DND-41 (cell line): ENCODE results near the gene CIROP.

Experiments
- ATAC-seq: fragments of 200-7000 bp; cut with Tn5 transposase; 3 replicates; pipeline ENCODE4 v1.9.1; 2021; ENCODE audit warnings: low read depth; ENCODE audit not compliant: insufficient read depth
- DNase-seq: peaks from one replicate; pipeline ENCODE4 v3.0.0-alpha.2; 2020
- H2AFZ ChIP-seq: 2 replicates; pipeline ENCODE4 v1.6.0; 2012; ENCODE audit warnings: low read depth, low read length
- H3K27ac ChIP-seq: 2 replicates; pipeline ENCODE4 v1.5.1; 2012; ENCODE audit warnings: low read length, inconsistent platforms
- H3K27me3 ChIP-seq: fragments of 200-600 bp; sonication (generic); 2 replicates; pipeline ENCODE4 v1.6.0; 2012; ENCODE audit warnings: low read length, mild to moderate bottlenecking, inconsistent platforms; ENCODE audit not compliant: insufficient read depth, poor library complexity
- H3K36me3 ChIP-seq: 2 replicates; pipeline ENCODE4 v1.5.1; 2012; ENCODE audit warnings: low read length, inconsistent platforms; ENCODE audit not compliant: insufficient read depth
- H3K4me1 ChIP-seq: 2 replicates; pipeline ENCODE4 v1.5.1; 2012; ENCODE audit warnings: mild to moderate bottlenecking, low read length; ENCODE audit not compliant: insufficient read depth
- H3K4me2 ChIP-seq: 2 replicates; pipeline ENCODE4 v1.6.0; 2012; ENCODE audit warnings: mild to moderate bottlenecking, moderate library complexity, low read length, inconsistent platforms; ENCODE audit not compliant: insufficient read depth
- H3K4me3 ChIP-seq, 2 experiments: fragments of 200-600 bp in 1 of 2; shearing (Covaris generic) in 1 of 2; 2 replicates each; pipeline ENCODE4 v1.5.1; 2012 to 2016; ENCODE audit warnings: inconsistent platforms in 2 of 2, low read length in 2 of 2, mild to moderate bottlenecking in 2 of 2, low read depth in 1 of 2, moderate library complexity in 1 of 2
- H3K79me2 ChIP-seq: 2 replicates; pipeline ENCODE4 v1.6.0; 2012; ENCODE audit warnings: low read length, inconsistent platforms; ENCODE audit not compliant: insufficient read depth
- H3K9ac ChIP-seq: 2 replicates; pipeline ENCODE4 v1.6.0; 2012; ENCODE audit warnings: low read depth, mild to moderate bottlenecking, inconsistent platforms, low read length, moderate library complexity
- H3K9me3 ChIP-seq: 2 replicates; pipeline ENCODE4 v1.5.1; 2012; ENCODE audit warnings: low read length, moderate library complexity, mild to moderate bottlenecking, inconsistent platforms; ENCODE audit not compliant: insufficient read depth, severe bottlenecking
- H4K20me1 ChIP-seq: 2 replicates; pipeline ENCODE4 v1.6.0; 2012; ENCODE audit warnings: low read length; ENCODE audit not compliant: insufficient read depth
- EZH2 ChIP-seq: IDR thresholded peaks from 3 replicates; pipeline ENCODE4 v1.6.1; 2012; ENCODE audit warnings: borderline replicate concordance, low read depth, mild to moderate bottlenecking, moderate library complexity, low read length, inconsistent platforms; ENCODE audit not compliant: severe bottlenecking
- TF ChIP-seq, protein P1 (sequence below): IDR thresholded peaks from 2 replicates; pipeline ENCODE4 v1.5.1; 2012; ENCODE audit warnings: borderline replicate concordance, low read length, moderate library complexity, mild to moderate bottlenecking; ENCODE audit not compliant: poor library complexity, severe bottlenecking; ENCODE audit errors: extremely low read depth

Gene CIROP

DNA sequence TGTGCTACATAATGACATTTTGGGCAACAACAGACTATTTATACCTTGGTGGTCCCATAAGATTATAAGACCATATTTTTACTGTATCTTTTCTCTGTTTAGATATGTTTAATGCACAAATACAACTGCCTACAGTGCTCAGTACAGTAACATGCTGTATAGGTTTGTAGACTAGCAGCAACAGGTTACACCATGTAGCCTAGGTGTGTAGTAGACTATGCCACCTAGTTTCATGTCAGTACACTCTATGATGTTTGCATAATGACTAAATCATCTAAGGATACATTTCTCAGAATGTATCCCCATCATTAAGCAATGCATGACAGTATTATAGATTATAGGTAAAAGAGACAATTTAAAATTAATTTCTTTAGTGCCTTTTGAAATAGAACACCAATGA, 45.0 kb upstream of the CIROP start:
- DNase-seq (no peak), ATAC-seq (no peak)
- TF ChIP-seq, protein P1, sequence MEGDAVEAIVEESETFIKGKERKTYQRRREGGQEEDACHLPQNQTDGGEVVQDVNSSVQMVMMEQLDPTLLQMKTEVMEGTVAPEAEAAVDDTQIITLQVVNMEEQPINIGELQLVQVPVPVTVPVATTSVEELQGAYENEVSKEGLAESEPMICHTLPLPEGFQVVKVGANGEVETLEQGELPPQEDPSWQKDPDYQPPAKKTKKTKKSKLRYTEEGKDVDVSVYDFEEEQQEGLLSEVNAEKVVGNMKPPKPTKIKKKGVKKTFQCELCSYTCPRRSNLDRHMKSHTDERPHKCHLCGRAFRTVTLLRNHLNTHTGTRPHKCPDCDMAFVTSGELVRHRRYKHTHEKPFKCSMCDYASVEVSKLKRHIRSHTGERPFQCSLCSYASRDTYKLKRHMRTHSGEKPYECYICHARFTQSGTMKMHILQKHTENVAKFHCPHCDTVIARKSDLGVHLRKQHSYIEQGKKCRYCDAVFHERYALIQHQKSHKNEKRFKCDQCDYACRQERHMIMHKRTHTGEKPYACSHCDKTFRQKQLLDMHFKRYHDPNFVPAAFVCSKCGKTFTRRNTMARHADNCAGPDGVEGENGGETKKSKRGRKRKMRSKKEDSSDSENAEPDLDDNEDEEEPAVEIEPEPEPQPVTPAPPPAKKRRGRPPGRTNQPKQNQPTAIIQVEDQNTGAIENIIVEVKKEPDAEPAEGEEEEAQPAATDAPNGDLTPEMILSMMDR = no peak
- TF ChIP-seq EZH2 = no peak

DNA sequence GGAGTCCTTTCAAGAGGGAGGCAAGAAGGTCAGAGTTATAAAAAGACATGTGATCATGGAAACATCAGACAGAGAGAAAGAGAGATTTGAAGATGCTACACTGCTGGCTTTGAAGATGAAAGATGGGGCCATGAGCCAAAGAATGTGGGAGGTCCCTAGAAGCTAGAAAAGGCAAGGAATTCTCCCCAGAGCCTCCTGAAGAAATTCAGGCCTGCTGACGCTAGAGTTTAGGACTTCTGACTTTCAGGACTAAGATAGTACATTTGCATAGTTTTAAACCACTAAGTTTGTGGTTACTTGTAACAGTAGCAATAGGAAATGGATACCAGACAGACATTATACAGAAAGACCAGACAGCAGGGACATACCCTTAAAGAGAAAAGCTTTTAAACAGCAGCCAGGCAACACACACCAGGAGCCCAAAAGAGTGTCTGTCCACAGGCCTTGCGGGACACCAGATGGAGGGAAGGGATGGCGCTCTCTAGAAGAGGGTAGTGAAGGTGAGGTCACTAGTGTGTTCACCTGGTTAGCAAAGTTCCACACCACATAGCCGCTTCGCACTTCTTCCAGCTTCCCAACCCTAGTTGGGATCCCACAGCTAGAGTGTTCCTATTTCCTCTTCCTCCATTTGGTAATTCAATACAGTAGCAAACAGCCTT, 43.9 kb upstream of the CIROP start:
- no peak overlapping the region for H3K4me2 ChIP-seq
- no peaks in the 10 kb centered on the region for H3K9me3 ChIP-seq
- H3K79me2 ChIP-seq = no peaks in the 10 kb centered on the region
- no peaks in the 10 kb centered on the region for H3K36me3 ChIP-seq
- no peak overlapping the region for H3K9ac ChIP-seq
- no peak for DNase-seq
- no peak overlapping the region for H3K27ac ChIP-seq
- H3K27me3 ChIP-seq = peaks cover 24% of the 10 kb centered on the region
- H3K4me1 ChIP-seq = no peaks in the 10 kb centered on the region
- TF ChIP-seq EZH2 = no peak
- TF ChIP-seq, protein P1 = no peak
- no peak overlapping the region for H3K4me3 ChIP-seq
- ATAC-seq = no peak
- H2AFZ ChIP-seq = no peak overlapping the region
- H4K20me1 ChIP-seq = 0 out of 2 replicates have a peak, but pooled peaks cover 4% of the 10 kb centered on the region

More for the DNA sequence above, 45.0 kb upstream of the CIROP start:
- Histone ChIP-seq H3K4me2 (no peak overlapping the region), H3K9me3 (no peaks in the 10 kb centered on the region), H3K4me1 (peaks cover 6% of the 10 kb centered on the region; the same call in 1 of the 2 replicates), H3K36me3 (no peaks in the 10 kb centered on the region), H3K79me2 (no peaks in the 10 kb centered on the region), H3K4me3 (no peak overlapping the region), H3K27me3 (peaks cover 30% of the 10 kb centered on the region), H2AFZ (no peak overlapping the region), H3K27ac (no peak overlapping the region), H3K9ac (no peak overlapping the region), H4K20me1 (0 out of 2 replicates have a peak, but pooled peaks cover 10% of the 10 kb centered on the region)

DNA sequence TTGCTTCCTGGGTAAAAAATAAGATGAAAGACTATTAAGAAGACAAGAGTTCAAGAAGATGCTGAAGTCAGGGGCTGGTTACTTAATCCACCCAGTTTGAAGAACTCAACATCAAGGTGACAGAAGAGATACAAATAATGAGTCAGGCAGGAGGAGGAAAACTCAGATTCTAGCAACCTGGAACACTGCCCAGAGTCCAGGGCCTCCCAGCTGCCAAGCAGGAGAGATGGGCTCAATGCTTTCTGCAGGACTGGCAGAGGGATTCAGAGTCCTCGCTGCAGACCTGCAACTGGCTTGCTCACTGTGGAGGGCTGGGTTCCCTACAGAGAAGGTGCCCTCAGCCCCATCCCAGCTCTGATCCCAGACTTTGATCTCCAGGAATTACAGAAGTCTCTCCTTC, 42.9 kb upstream of the CIROP start:
- Histone ChIP-seq H3K4me1 (no peaks in the 10 kb centered on the region), H2AFZ (no peak overlapping the region), H3K9ac (no peak overlapping the region), H3K27me3 (peaks cover 30% of the 10 kb centered on the region), H3K79me2 (no peaks in the 10 kb centered on the region), H3K4me3 (no peak overlapping the region), H3K36me3 (no peaks in the 10 kb centered on the region), H3K9me3 (no peaks in the 10 kb centered on the region), H3K27ac (no peak overlapping the region), H3K4me2 (no peak overlapping the region), H4K20me1 (0 out of 2 replicates have a peak, but pooled peaks cover 4% of the 10 kb centered on the region)
- DNase-seq (no peak), ATAC-seq (no peak)
- TF ChIP-seq, protein P1 = no peak
- TF ChIP-seq EZH2 = no peak
